Tibial artery (tissue), 4 donors: ENCODE data around the gene GRIN3B.

Experiments
- DNase-seq, 2 donors: peaks; one replicate each; pipeline ENCODE4 v3.0.0-alpha.2; 2019
- H3K27ac ChIP-seq, 2 donors: fragments of 200-600 bp; sonication (generic) in 1 of 2; 1 replicate in 1 of 2; 2 replicates in 1 of 2; pipeline ENCODE4 v1.5.1; 2018 to 2019; ENCODE audit warnings: mild to moderate bottlenecking in 1 of 2
- H3K27me3 ChIP-seq, 2 donors: fragments of 200-600 bp; sonication (generic) in 1 of 2; one replicate each; pipeline versions ENCODE4 v1.5.1 to v1.6.0; 2016 to 2019
- H3K36me3 ChIP-seq, 3 donors: fragments of 200-600 bp; sonication (generic) in 2 of 3; one replicate each; pipeline ENCODE4 v1.5.1; 2016 to 2019; ENCODE audit warnings: mild to moderate bottlenecking in 2 of 3
- H3K4me1 ChIP-seq, 4 donors: fragments of 200-600 bp; sonication (generic) in 2 of 4; 1 replicate in 3 of 4; 2 replicates in 1 of 4; pipeline ENCODE4 v1.5.1; 2016 to 2019
- H3K4me3 ChIP-seq, 2 donors: fragments of 200-600 bp; sonication (generic) in 1 of 2; 1 replicate in 1 of 2; 2 replicates in 1 of 2; pipeline ENCODE4 v1.5.1; 2018 to 2019; ENCODE audit warnings: mild to moderate bottlenecking in 2 of 2
- H3K9me3 ChIP-seq, 3 donors: fragments of 200-600 bp; sonication (generic) in 1 of 3; one replicate each; pipeline ENCODE4 v1.5.1; 2016 to 2019
- CTCF ChIP-seq, 2 experiments: fragments of 200-600 bp in 1 of 2; fragments of 450-650 bp in 1 of 2; IDR thresholded peaks; one replicate each; pipeline ENCODE4 v1.5.1; 2017 to 2019; ENCODE audit warnings: antibody characterized with exemption in 2 of 2, mild to moderate bottlenecking in 1 of 2, moderate library complexity in 1 of 2
- intact Hi-C: fragments of 100-400 bp; cut with DNase I; formaldehyde crosslinking; loops from one replicate; pipeline ENCODE4 v1.15.0; 2023; ENCODE audit warnings: low total_unique reads

GRIN3B gene

GRCh38 chr19:1004803-1005664 is 4.8 kb downstream of the GRIN3B start:
- Histone ChIP-seq H3K36me3 (peaks cover 9 to 25% (median 17%) of the 10 kb centered on the region in 3 donors), H3K27me3 (peaks cover 0 to 41% of the 10 kb centered on the region in 2 donors), H3K4me3 (no peak overlapping the region), H3K4me1 (peaks cover 0 to 19% (median 10%) of the 10 kb centered on the region in 4 donors), H3K27ac (no peak overlapping the region), H3K9me3 (no peaks in the 10 kb centered on the region)
- TF ChIP-seq CTCF (IDR thresholded peaks at IDR 0.05) = no peak
- intact Hi-C loops = no loop called here
- DNase-seq = no peak

GRCh38 chr19:1006711-1007398 is 6.6 kb downstream of the GRIN3B start:
- no peak overlapping the region for H3K4me3 ChIP-seq
- intact Hi-C loops = no loop called here
- H3K4me1 ChIP-seq = peaks cover 0 to under 1% (median 0%) of the 10 kb centered on the region in 4 donors
- H3K36me3 ChIP-seq = peaks cover 27 to 43% (median 35%) of the 10 kb centered on the region in 3 donors
- no peak for DNase-seq
- TF ChIP-seq CTCF (IDR thresholded peaks at IDR 0.05) = no peak
- H3K27me3 ChIP-seq = peaks cover 0 to 24% of the 10 kb centered on the region in 2 donors
- no peak overlapping the region for H3K27ac ChIP-seq
- H3K9me3 ChIP-seq = no peaks in the 10 kb centered on the region

- Histone ChIP-seq H3K4me3 (no peak overlapping the region), H3K27me3 (peaks cover 0 to 19% of the 10 kb centered on the region in 2 donors), H3K36me3 (peaks cover 35 to 51% (median 43%) of the 10 kb centered on the region in 3 donors), H3K27ac (no peak overlapping the region), H3K9me3 (no peaks in the 10 kb centered on the region), H3K4me1 (no peaks in the 10 kb centered on the region)
- no peak for DNase-seq
- intact Hi-C loops = no loop called here
- TF ChIP-seq CTCF (IDR thresholded peaks at IDR 0.05) = no peak
These were observed 7.4 kb downstream of the GRIN3B start for GRCh38 chr19:1007399-1008251.

- H3K27me3 ChIP-seq = peaks cover 0 to 10% of the 10 kb centered on the region in 2 donors
- no peaks in the 10 kb centered on the region for H3K9me3 ChIP-seq
- no peak for DNase-seq
- H3K4me3 ChIP-seq = no peak overlapping the region
- no peak for TF ChIP-seq CTCF (IDR thresholded peaks at IDR 0.05)
- no peaks in the 10 kb centered on the region for H3K4me1 ChIP-seq
- H3K27ac ChIP-seq = no peak overlapping the region
- peaks cover 41 to 59% (median 51%) of the 10 kb centered on the region in 3 donors for H3K36me3 ChIP-seq
- intact Hi-C loops = no loop called here
These were observed 8.2 kb downstream of the GRIN3B start for GRCh38 chr19:1008268-1009040.
